Left colon (tissue), 2 donors: ENCODE results near the gene CEP112. TPM values are rescaled to one million over a fixed set of nuclear protein-coding genes. Genes with fewer than 3 reads are reported as not detected.

Source experiments
- ATAC-seq: fragments of 200-7000 bp; cut with Tn5 transposase; one replicate; pipeline ENCODE4 v1.9.1; 2020; ENCODE audit warnings: mild to moderate bottlenecking, moderate library complexity
- DNase-seq, 2 donors: peaks; one replicate each; pipeline ENCODE4 v3.0.0-alpha.2; 2020
- intact Hi-C, 2 donors: fragments of 100-400 bp; cut with DNase I in 1 of 2; cut with micrococcal nuclease in 1 of 2; formaldehyde crosslinking; loops; one replicate each; pipeline versions ENCODE4 v1.11.2 to v1.14.0; 2022; cut with DNase I, micrococcal nuclease
- total RNA-seq, 2 donors: library from RNA; stranded (reverse); fragmentation: NEBNext Ultra II Directional; extraction: Animal tissue kit (Norgen Biotek cat#: 25700); gene quantifications; one replicate each; pipeline ENCODE4 v1.2.1, GENCODE V29; 2021
- donor health status: DM: no; HTN: no; CAD: no.
- donor health status: DM: yes; HTN: yes; CAD: no.

Gene CEP112
- total RNA-seq, 2 donors from 2014 or later: 4.5 to 8.1 TPM

DNA sequence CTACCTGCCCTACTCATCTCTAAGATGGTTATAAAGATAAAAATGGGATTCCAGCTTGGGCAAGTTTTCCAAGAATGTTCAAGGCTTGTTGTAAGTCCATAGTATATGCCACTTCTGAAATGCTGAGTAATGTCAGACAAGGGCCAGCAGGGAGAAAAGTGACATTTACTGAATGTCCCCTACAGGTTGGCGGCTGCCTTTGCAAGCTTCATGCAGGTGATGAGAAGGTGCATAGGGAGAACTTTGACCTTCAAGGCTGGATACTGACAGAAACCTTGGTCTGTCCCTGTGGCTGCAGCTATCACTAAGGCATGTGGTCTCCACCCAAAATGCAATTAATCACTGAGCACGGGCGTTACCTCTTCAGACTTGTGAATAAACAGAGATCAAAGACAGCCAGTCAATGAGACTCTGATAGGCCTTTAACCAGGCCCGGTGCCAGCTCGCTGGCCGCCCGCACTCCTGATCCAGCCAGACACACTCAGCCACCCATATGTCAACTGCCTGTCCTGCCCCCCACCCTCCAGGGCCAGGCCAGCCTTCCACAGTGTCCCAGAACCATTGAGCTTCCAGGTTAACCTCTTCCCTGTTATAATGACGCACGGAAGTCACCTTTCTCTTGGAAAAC is 603.6 kb downstream of the CEP112 start:
- intact Hi-C loops: no loop called here
- DNase-seq (peak; percentile 81 to 85), ATAC-seq (peak; percentile 86)

DNA sequence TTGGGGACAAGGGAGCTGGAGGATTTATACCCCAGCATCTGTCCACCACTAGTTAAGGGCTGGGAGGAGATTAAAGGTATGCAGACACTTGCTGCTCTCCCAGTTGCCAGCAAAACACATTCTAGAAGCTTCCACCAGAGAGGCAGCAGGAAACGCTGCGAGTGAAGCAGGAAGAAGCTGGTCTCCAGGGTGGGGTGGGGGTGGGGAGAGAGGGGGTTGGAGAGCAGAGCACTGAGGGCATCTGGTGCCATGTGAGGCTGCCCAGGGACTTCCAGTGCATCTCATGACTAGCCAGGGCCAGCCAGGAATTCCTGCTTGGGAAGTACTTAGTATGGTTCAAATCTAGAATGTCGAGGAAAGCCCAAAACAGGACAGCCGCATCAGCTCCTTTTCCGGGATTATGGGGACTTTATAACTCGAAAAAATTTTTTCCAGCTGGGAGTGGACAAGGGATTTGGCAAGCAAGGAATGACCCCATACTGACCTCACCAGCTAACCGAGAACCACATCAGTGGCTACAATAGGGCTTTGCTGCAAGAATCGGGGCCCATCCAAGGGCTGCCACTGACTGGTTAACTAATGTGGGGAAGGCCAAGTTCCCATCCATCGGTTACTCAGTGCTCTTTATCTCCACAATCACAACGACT is 604.3 kb downstream of the CEP112 start:
- ATAC-seq (no peak), DNase-seq (no peak)
- intact Hi-C loops: no loop called here

DNA sequence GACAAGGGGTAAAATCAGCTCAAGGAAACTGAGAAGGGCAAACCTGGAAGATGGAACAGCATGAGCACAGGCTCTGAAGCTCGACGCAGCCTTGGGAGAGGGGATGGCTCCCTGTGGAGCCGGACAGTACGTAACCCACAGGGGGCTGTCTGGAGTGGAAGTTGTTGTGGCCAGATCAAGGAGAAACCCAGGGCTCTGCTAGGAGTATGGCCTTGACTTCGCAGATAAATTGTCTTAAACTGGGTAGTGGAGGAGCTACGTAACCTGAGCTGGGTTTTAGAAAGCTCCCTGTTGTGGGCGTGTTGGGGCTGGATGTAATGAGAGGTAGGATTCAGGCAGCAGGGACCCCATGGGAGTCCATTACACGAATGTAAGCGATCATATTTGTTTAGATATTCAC is 605.0 kb downstream of the CEP112 start:
- intact Hi-C loops: no loop called here
- ATAC-seq (no peak), DNase-seq (no peak)

Other genes with a start within 250 kb of the CEP112 start
- 1 to 10 TPM in 1 of 2 donors, under 1 TPM in 1; 0.34 to 1.1 TPM for gene APOH, start 37.3 kb upstream of the CEP112 start, total RNA-seq
- gene PRKCA, start 110.5 kb upstream of the CEP112 start, total RNA-seq: 10 to 100 TPM; 43.0 to 53.0 TPM